ENCODE data around the gene IRX3.

IRX3 gene

DNA sequence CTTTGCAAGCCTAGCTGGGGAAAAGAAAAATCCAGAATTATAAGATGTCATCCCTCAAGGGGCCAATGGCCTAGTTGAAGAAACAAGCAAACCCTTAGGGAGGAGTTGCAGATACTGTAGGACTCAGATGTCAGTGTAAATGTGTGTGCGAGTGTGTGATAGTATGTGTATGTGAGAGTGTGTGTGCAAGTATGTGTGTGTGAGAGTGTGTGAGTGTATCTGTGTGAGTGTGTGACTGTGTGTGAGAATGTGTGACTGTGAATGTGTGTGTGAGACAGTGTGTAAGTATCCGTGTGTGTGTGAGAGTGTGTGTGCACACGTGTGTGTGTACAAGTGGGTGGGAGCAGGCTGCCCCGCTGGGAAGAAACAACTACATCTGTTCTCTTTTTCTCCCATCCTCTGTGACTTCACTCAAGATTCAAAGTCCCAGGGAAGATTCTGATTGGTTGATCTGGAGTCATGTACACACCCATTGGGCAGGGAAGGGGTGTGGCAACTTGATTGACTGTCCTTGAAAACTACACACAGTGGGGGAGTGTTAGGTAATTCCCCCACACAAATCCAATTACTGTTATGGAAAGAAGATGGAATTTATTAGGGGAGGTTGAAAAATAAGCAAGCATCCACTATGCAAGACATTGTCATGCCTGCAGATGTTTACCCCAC, 40.7 kb downstream of the IRX3 start:
- Histone ChIP-seq H3K27me3 (ENCODE audit: insufficient read depth, poor library complexity, severe bottlenecking) (no peaks in the 10 kb centered on the region), H3K27ac (replicated peaks) (no peak overlapping the region), H3K4me3 (replicated peaks; ENCODE audit: insufficient read depth, low read length) (no peak overlapping the region)
- TF ChIP-seq SPI1 (IDR thresholded peaks at IDR 0.05; ENCODE audit: borderline replicate concordance, low read depth) (no peak), POLR2AphosphoS5 (IDR thresholded peaks at IDR 0.05; ENCODE audit: low read depth) (no peak), GABPA (IDR thresholded peaks at IDR 0.05; ENCODE audit: low read depth) (no peak)
- TF ChIP-seq, protein P1, sequence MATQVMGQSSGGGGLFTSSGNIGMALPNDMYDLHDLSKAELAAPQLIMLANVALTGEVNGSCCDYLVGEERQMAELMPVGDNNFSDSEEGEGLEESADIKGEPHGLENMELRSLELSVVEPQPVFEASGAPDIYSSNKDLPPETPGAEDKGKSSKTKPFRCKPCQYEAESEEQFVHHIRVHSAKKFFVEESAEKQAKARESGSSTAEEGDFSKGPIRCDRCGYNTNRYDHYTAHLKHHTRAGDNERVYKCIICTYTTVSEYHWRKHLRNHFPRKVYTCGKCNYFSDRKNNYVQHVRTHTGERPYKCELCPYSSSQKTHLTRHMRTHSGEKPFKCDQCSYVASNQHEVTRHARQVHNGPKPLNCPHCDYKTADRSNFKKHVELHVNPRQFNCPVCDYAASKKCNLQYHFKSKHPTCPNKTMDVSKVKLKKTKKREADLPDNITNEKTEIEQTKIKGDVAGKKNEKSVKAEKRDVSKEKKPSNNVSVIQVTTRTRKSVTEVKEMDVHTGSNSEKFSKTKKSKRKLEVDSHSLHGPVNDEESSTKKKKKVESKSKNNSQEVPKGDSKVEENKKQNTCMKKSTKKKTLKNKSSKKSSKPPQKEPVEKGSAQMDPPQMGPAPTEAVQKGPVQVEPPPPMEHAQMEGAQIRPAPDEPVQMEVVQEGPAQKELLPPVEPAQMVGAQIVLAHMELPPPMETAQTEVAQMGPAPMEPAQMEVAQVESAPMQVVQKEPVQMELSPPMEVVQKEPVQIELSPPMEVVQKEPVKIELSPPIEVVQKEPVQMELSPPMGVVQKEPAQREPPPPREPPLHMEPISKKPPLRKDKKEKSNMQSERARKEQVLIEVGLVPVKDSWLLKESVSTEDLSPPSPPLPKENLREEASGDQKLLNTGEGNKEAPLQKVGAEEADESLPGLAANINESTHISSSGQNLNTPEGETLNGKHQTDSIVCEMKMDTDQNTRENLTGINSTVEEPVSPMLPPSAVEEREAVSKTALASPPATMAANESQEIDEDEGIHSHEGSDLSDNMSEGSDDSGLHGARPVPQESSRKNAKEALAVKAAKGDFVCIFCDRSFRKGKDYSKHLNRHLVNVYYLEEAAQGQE (IDR thresholded peaks at IDR 0.05; ENCODE audit: insufficient replicate concordance, low read depth): no peak
- TF ChIP-seq, protein P2, sequence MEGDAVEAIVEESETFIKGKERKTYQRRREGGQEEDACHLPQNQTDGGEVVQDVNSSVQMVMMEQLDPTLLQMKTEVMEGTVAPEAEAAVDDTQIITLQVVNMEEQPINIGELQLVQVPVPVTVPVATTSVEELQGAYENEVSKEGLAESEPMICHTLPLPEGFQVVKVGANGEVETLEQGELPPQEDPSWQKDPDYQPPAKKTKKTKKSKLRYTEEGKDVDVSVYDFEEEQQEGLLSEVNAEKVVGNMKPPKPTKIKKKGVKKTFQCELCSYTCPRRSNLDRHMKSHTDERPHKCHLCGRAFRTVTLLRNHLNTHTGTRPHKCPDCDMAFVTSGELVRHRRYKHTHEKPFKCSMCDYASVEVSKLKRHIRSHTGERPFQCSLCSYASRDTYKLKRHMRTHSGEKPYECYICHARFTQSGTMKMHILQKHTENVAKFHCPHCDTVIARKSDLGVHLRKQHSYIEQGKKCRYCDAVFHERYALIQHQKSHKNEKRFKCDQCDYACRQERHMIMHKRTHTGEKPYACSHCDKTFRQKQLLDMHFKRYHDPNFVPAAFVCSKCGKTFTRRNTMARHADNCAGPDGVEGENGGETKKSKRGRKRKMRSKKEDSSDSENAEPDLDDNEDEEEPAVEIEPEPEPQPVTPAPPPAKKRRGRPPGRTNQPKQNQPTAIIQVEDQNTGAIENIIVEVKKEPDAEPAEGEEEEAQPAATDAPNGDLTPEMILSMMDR (IDR thresholded peaks at IDR 0.05; ENCODE audit: insufficient read depth, low read length): no peak
- DNase-seq (ENCODE audit: low read depth in 1 of 2, low spot score in 1 of 2): no peak

DNA sequence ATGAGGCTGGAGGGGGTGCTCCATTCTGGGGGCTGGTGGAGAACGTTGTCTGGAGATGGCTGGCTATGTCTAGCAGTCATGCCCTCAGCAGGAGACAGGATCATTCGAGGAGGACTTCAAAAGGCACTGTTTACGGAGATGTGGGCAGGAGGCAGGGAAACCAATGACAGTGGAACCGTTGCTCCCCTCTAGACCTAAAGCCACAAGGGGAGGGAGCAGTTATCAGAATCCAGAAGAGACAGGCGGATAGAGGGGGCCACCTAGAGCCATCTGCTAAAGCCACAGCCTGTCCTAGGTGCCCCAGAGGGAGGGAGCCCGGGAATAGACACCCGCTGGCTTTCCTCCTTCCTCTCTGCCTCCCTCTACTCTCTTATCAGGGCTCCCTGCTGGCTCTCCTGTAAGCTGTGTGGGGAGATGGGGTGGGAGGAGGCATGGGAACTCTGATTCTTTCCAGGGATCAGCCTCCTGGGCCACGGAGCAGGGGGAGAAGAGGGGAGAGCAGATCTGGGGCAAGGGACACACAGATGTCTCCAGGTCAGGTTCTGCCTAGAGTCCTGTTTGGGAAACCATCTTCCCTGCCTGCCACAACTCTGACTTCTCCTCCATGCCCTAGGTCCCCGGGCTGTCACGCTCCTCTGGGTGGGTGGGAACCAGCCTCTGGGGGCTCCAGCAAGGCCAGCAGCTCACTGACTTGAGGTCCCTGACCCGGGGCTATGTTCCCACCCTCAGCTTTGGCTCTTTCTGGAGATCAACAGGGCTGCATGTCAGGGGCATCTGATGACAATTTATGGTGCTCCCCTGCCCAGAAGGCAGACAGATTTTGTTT, 42.3 kb downstream of the IRX3 start:
- no peaks in the 10 kb centered on the region for H3K27me3 ChIP-seq (ENCODE audit: insufficient read depth, poor library complexity, severe bottlenecking)
- TF ChIP-seq GABPA (IDR thresholded peaks at IDR 0.05; ENCODE audit: low read depth) (no peak), SPI1 (IDR thresholded peaks at IDR 0.05; ENCODE audit: borderline replicate concordance, low read depth) (no peak), POLR2AphosphoS5 (IDR thresholded peaks at IDR 0.05; ENCODE audit: low read depth) (no peak)
- TF ChIP-seq, protein P2 (IDR thresholded peaks at IDR 0.05; ENCODE audit: insufficient read depth, low read length): no peak
- TF ChIP-seq, protein P1 (IDR thresholded peaks at IDR 0.05; ENCODE audit: insufficient replicate concordance, low read depth): no peak
- no peak overlapping the region for H3K4me3 ChIP-seq (replicated peaks; ENCODE audit: insufficient read depth, low read length)
- DNase-seq (ENCODE audit: low read depth in 1 of 2, low spot score in 1 of 2): peak in 1 of 2 experiments; percentile 23
- no peak overlapping the region for H3K27ac ChIP-seq (replicated peaks)

DNA sequence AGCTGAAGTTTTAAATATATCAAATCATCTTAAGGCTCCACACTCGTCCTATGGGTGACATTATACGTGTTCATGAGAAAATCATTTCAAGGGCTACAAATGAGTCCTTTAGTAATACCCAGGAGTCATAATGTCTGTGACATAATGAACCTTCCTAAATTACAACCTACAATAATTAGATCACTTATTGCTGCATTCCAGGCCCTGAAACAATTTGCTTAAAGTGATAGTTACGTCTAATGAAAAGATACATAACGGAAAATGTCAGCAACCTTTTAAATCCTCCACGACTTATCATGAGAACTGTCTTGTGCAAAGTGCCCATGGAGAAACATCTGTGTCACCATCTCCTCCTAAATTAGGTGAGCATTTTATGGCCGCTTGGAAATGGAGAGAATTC, 43.4 kb downstream of the IRX3 start:
- no peak for DNase-seq (ENCODE audit: low read depth in 1 of 2, low spot score in 1 of 2)
- H3K4me3 ChIP-seq (replicated peaks; ENCODE audit: insufficient read depth, low read length): no peak overlapping the region
- TF ChIP-seq SPI1 (IDR thresholded peaks at IDR 0.05; ENCODE audit: borderline replicate concordance, low read depth): no peak
- TF ChIP-seq, protein P2 (IDR thresholded peaks at IDR 0.05; ENCODE audit: insufficient read depth, low read length): no peak
- TF ChIP-seq, protein P1 (IDR thresholded peaks at IDR 0.05; ENCODE audit: insufficient replicate concordance, low read depth): no peak
- TF ChIP-seq GABPA (IDR thresholded peaks at IDR 0.05; ENCODE audit: low read depth): no peak
- TF ChIP-seq POLR2AphosphoS5 (IDR thresholded peaks at IDR 0.05; ENCODE audit: low read depth): no peak
- no peak overlapping the region for H3K27ac ChIP-seq (replicated peaks)
- no peaks in the 10 kb centered on the region for H3K27me3 ChIP-seq (ENCODE audit: insufficient read depth, poor library complexity, severe bottlenecking)

Measured in HL-60 (cell line).